ENCODE measurements around the gene TLCD3B.

TLCD3B gene, protein sequence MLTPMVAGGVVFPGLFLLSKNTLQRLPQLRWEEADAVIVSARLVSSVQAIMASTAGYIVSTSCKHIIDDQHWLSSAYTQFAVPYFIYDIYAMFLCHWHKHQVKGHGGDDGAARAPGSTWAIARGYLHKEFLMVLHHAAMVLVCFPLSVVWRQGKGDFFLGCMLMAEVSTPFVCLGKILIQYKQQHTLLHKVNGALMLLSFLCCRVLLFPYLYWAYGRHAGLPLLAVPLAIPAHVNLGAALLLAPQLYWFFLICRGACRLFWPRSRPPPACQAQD

DNA sequence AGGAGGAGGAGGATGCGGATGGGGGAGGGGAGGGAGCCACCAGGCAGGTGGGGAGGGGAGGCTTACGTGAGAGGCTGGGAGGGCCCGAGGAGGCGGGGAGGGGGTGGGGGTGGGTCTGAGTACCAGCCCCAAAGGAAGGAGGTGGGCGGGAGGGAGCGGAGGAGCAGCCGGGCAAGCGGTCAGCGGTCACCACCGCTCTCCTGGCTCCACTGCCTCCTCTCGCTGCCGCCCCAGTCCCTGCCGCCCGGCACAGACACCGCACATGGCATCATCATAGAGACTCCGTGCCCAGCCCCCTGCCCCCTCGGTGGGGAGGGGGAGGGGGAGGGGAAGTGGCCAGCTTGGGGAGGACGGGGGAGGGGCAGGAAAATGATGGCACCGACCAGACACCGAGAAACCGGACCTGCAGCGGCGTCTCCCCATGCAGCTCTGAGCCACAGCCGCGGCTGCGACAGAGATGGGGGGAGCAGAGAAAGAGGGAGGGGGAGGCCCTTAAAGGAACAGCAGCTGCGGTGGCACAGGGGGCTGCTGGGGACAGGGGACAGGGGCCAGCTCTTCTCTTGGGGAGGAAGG lies at the start of gene TLCD3B:
Gene TLCD3B (minus strand): TSS at position 431 of the 573 bp plus-strand sequence. CDS start 744 bp downstream, outside the sequence.
- DNase-seq: no peak

DNA sequence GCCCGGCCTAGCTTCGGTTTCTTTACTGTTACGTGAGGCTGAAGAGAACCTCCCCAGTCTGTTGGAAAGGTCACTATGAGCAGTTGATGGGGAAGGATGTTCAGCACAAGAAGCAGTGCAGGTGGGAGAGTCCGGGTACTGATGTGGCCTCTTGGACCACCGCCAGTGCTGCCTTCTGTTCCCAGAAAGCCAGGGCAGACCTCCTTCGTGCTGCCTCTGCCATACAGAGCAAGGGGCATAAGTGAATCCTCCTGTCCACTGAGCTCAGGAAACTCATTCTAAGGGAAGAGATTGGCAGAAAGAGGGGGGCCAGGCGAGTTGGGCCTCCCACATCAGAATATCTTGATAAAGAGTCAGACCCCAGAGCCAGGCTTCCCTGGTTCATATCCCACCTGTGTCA lies 48.4 kb upstream of the TLCD3B start:
- no peak for DNase-seq

DNA sequence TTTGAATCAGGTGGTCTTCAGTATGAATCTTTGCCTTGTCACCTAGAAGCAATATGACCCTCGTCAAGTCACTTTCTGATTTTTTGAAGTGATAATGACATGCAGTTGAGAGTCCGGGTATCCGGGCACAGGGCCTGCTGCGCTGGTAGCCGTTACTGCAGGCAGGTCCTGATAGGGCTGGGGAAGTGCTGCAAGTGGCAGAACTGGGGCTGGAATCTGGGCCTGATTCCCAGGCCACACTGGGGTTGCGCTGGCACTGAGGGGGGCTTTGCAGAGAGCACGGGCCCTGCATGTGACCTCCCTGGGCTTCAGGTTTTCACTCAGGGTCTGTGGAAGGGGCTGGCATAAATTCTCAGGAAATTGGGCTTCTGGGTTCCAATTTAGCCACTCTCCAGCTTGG lies 47.7 kb upstream of the TLCD3B start:
- no peak for DNase-seq

DNA sequence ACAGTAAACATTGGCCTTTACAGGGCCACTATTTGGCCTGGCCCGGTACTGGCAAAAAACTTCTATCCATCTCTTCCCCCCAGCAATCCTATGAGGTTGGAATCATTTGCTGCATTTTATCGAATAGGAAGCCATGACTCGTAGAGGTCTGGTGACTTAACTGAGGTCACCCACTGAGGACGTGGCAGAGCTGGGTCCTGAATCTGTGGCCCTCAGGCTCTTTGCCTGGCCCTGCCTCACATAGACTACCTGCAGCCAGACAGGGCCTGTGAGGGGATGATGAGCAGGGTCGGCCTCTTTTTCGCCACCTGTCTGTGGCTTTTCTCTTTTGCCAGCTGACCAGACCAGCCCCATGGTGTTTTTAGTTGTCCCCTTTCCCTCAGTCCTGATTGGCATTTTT lies 46.6 kb upstream of the TLCD3B start:
- DNase-seq: no peak

DNA sequence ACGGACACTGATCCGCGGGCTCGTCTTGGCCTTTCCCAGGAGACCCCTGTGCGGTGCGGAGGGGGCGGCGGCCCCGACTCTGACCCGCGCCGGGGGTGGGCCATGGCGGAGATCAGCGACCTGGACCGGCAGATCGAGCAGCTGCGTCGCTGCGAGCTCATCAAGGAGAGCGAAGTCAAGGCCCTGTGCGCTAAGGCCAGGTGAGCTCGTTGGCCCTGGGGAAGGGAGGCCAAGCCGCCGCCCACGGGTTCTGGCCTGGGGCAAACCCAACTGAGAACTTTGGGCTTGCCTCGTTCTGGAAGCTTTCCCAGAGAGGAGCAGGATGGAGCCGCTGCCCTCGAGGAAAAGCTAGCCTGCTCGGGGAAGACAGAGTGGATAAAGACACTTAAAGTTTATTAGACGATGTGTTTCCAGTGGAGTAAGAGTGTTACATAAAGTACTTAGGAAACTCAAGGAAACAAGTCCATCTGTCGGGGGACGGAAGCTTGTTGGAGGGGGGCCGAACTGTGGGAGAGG lies 45.3 kb upstream of the TLCD3B start:
- DNase-seq: no peak

DNA sequence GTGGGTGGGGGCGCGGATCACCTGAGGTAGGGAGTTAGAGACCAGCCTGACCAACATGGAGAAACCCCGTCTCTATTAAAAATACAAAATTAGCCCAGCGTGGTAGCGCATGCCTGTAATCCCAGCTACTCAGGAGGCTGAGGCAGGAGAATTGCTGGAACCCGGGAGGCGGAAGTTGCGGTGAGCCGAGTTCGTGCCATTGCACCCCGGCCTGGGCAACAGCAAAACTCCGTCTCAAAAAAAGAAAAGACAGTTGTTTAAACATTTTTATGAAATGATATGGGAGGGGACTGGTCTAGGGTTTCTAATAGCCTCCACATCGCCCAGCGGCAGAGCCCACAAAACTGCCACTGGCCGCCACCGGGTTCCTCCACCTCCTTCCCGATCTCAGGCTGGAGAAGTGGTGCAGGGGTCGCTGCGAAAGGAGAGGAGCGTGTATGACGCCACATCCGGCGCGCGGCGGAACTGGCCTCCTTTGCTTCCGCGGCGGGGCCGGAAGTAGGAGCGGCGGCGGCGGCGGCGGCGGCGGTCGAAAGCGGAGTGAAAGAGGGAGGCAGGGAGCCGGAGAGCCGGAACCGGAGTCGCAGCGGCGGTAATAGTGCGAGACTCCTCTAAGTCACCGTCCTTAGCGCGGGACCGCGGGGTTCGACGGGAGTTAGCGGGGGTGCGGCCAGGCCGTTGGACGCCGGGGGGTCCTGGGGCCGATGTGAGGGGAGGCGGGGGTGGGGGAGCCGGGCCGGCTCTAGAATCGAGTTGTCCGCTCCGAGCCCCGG lies 44.6 kb upstream of the TLCD3B start, which contains the start of gene PPP4C:
Gene PPP4C (plus strand): TSS at position 492 of the 773 bp plus-strand sequence. CDS start 384 bp downstream, outside the sequence.
- DNase-seq: peak; percentile 81 to 88

DNA sequence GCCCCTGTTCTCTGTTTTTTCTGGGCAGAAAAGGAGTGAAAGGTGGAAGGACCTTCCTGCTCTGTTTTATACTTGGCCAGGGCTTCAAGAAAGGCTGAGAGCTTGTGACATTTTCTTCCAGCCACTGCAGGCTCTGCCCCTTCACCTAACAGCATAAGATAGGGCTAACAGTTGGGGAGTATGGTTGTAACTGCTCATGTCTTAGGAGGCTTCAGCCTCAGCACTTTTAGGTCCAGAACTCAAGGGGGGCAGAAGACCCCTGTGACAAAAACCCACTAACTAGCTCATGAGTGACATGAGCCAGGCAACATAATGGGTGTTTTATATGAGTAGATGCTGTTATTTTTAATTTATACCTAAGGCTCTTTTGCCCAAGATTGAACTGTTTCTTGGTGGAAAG lies 39.4 kb upstream of the TLCD3B start:
- DNase-seq: no peak

DNA sequence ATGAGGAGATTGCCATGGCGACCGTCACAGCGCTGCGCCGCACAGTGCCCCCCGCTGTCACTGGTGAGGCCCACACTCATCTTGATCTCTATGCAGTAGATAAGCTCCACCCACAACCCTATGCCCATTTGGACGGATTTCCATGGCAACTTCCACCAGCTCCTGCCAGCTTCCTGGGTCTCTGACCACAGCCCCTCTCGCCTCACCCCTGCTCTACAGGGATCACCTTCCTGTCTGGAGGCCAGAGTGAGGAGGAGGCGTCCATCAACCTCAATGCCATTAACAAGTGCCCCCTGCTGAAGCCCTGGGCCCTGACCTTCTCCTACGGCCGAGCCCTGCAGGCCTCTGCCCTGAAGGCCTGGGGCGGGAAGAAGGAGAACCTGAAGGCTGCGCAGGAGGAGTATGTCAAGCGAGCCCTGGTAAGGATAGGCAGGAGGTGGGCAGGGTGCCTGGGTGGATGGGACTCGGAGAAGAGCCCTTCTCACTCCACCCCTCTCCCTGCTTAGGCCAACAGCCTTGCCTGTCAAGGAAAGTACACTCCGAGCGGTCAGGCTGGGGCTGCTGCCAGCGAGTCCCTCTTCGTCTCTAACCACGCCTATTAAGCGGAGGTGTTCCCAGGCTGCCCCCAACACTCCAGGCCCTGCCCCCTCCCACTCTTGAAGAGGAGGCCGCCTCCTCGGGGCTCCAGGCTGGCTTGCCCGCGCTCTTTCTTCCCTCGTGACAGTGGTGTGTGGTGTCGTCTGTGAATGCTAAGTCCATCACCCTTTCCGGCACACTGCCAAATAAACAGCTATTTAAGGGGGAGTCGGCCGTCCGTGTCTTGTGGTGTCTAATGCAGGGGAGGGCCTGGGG lies 38.8 kb upstream of the TLCD3B start:
- DNase-seq: no peak

DNA sequence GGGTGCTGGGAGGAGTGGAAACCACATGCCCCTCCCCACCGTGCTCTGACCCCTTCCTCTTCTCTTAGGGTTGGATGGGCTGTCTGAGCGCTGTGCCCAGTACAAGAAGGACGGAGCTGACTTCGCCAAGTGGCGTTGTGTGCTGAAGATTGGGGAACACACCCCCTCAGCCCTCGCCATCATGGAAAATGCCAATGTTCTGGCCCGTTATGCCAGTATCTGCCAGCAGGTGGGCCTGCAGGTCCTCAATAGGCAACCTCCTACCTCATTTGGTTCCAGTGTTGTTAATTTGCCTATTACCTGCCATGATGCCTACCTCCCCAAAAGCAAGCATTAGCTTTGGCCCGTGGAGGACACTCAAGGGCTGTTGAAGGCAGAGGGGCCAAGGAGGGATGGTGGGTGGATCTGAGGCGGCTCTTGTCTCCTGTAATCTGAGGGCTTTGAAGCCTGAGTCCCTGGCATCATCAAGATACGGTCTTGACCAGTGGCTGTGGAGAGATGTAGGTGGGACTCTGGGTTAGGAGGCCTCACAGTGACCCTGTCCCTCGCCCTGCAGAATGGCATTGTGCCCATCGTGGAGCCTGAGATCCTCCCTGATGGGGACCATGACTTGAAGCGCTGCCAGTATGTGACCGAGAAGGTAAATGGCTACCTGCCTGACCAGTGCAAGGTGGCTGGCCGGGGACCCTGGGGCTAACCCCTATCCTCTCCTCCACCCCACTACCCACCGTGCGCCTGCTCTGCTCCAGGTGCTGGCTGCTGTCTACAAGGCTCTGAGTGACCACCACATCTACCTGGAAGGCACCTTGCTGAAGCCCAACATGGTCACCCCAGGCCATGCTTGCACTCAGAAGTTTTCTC lies 37.9 kb upstream of the TLCD3B start:
- DNase-seq: no peak

DNA sequence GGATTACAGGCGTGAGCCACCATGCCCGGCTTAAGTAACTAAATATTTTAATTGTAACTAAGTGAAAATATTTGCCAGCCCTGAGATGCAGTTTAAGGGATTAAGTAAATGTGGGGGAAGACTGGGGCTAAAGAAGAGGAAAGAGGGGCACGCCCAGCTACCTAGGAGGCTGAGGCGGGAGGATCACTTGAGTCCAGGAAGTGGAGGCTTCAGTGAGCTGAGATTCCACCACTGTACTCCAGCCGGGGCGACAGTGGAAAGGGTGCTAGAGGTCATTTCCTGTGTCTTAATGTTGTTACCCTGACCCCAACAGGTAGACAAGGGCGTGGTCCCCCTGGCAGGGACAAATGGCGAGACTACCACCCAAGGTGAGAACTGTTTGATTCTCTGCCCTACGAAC lies 37.3 kb upstream of the TLCD3B start:
- no peak for DNase-seq

DNA sequence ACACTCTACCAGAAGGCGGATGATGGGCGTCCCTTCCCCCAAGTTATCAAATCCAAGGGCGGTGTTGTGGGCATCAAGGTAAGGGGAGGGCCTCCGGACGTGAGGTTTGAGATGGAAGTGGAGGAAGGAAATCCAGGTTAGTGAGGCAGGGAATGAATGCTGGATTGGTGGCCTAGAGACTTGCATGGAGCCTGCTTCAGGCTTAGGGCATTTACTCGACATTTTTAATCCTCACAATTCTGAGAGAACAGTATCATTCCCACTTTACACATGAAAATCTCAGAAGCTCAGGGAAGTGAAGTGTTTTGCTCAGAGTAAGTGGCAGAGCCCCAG lies 36.5 kb upstream of the TLCD3B start:
- no peak for DNase-seq

DNA sequence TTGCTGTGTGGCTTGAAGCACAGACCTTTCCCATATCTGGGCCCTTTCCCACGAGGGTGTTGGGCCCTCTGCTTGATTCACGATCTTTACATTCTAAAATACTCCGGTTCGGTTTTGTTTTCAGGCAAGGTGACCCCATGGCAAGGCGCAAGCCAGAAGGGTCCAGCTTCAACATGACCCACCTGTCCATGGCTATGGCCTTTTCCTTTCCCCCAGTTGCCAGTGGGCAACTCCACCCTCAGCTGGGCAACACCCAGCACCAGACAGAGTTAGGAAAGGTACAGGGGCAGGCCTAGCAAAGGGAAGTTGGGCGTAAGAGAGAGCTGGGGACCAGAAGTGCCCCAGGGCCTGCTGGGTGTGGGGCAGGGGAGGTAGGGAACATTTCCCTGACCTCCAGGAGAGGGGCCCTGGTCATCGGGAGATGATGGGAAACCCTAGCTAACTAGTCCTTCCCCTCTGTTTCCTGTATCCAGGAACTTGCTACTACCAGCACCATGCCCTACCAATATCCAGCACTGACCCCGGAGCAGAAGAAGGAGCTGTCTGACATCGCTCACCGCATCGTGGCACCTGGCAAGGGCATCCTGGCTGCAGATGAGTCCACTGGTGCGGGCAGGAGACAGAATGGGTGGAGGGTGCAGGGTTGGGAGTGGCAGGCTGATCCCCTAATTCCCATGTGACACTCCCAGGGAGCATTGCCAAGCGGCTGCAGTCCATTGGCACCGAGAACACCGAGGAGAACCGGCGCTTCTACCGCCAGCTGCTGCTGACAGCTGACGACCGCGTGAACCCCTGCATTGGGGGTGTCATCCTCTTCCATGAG lies 35.9 kb upstream of the TLCD3B start:
- no peak for DNase-seq

DNA sequence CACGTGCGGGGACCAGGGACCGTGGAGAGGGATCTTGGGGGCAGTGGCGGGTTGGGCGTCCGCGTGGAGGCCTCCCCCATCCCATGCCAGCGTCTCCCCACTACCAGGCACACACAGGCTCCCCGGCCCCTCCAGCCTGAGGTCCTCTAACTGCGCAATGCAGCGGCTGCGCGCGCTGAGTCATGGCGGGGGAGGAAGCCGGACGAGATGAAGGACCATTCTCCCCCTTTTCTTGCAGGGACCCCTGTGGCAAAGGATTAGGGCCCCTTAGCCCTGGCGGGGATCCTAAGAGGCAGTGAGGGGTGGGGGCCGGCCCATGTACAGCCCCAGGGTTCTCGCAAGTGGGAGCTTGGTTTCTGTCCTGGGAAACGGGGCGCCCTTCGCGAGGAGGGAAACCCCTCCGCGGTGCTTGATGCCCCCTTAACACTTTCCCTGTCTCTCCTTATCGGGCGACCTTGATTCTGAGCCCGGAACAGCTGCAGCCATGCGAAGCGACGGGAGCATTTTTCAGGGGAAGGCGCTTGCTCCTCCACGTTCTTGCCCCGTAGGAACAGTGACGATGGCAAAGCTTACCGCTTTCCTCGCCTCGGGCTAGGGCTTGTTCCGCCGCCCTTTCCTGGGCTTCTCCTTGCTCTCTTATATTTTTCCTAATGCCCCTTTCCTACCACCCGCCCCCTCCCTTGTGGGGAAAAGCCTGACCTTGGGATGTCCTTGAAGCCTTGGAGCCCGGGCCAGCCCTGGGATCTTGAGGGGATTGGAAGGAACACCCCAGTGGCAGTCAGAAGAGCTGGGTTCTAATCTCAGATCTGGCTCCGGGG lies 35.1 kb upstream of the TLCD3B start:
- DNase-seq: peak in 1 of 2 donors; percentile 32

DNA sequence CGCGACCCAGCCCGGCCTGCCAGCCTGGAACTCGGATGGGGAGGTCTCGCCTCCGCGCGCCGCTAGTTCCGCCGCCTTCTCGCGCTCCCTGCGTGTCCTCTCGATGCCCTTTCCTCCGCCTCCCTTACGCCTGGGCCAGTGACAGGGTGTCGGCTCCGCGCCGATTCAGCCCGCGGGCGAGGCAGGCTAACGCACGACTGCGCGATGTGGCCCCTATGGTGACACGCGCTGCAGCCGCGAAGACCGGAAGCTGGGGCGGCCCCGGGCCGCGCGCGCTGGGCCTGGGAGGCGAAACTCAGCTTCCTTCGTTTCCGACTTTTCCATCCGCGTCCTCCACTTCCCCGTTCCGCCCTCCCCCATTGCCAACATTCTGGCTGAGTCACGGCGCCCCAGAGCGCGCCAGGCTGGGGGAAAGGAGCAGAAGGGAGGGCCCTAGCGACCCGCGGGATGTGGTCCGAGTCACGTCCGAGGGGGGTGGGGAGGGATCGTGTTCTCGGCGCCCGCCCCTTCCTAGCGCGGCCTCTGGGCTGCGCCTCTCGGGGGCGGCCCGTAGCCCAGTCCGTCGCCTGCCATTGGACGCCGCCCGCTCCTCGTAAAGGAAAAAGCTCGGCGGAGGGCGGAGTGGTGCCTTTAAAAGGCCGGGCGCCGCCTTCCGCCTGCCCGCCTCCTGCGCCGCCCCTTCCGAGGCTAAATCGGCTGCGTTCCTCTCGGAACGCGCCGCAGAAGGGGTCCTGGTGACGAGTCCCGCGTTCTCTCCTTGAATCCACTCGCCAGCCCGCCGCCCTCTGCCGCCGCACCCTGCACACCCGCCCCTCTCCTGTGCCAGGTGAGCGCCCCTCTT lies 34.3 kb upstream of the TLCD3B start, which contains the start of gene ALDOA:
Gene ALDOA (plus strand): TSS at position 659 of the 841 bp plus-strand sequence. CDS start 1,138 bp downstream, outside the sequence.
- DNase-seq: peak; percentile 94 to 95

DNA sequence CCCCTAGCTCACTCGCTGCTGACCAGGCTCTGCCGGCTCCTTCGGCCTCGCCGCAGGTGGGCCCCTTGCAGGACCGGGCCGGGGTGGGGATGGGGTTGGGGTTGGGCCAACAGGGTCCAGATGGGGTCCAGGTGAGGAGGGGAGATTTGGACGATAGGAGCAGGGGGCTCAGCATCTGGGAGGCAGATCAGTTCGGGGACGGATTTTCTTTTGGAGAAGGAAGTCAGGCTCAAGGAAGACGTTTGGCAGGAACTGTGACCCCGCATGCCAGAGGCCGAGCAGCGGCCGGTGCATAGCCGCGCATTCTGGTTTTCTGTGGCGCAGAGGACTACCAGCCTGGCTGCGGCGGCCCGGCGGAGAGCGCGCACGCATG lies 33.6 kb upstream of the TLCD3B start:
- DNase-seq: no peak

DNA sequence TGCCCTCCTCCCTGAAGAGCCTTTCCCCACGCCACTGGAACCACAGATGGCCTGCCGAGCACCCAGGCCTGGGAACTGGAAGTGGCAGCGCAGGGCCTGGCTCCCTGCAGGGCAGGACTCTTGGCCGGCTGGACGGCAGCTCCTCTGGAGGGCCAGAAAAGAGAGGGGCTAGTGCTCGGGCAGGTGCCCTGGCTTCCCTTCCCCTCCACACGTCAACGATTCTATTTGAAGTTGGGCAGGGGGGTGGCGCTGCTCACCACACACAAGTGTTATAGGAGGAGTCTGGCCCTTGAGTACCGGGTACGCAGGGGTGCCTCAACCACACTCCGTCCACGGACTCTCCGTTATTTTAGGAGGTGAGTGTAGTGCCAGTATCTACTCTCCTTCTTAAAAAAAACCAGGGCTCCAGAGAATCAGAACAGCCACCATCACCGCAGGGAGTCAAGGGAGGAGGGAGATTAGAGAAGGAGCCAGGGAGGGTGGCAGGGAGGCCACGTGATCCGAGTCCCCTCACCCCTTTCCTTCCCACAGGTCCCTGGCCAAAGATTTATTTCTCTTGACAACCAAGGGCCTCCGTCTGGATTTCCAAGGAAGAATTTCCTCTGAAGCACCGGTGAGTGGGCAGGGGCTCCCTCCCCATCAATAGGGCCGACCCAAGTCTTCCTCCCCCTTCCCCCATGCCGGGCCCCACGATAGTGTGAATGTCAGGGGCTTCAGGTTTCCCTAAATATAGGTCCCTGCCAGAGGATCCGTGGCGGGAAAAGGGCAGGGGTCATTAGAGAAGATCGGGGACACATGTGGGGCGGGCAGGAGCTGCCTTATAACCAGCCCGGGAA lies 33.0 kb upstream of the TLCD3B start:
- peak; percentile 56 to 57 for DNase-seq

DNA sequence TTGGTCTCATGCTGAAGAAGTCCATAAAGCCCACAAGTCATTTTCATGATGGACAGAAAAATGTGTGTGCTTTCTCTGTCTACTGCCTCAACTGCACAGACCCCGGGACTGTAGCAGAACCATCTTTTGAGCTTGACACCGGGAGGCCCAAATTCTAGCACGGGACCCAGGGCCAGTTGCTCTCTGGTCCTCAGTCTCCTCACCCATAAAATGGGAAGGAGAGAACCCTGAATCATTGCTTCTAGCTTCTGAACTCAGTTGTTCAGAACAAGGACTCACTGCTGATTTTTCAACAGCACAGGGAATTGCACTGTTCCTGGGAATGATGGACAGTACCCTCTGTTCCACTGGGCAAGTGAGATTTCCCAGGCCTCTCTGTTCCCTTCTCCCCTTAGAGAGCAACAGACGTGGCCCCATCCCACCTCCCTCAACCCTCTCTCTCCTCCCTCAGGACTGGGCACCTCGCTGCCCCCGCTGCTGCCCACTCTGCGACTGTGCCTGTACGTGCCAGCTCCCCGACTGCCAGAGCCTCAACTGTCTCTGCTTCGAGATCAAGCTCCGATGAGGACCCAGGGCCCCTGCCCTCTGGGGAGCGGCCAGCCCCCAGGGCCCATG lies 32.3 kb upstream of the TLCD3B start:
- DNase-seq: no peak

All from stimulated activated CD4-positive, alpha-beta T cell treated with anti-CD3 and anti-CD28 coated beads, Interleukin-2, amount 100 ng/mL, for 48 hours (primary cell).